Measurements from ENCODE around the gene DPYD. TPM values are rescaled to one million over a fixed set of nuclear protein-coding genes. Genes with fewer than 3 reads are reported as not detected.

Gene DPYD
- total and polyA plus RNA-seq, 7 experiments from 2014 or later: 52.6 to 87.2 (median 57.4) TPM

- Mint-ChIP-seq H3K27me3 (no peaks in the 10 kb centered on the region), H3K27ac (no peak overlapping the region), H3K4me3 (no peak overlapping the region), H3K36me3 (peaks cover 0 to 61% (median 41%) of the 10 kb centered on the region in 5 donors), H3K4me1 (no peaks in the 10 kb centered on the region), H3K9me3 (no peaks in the 10 kb centered on the region)
- no peaks in the 10 kb centered on the region for H3K4me1 ChIP-seq (ENCODE audit: control insufficient read depth in 2 of 2, insufficient read depth in 2 of 2, low read length in 2 of 2)
- ChIA-PET CTCF (no interaction called here), POLR2A (no interaction called here)
- no peak for DNase-seq
- intact Hi-C loops (cut with micrococcal nuclease): no loop called here
- H3K4me3 ChIP-seq (ENCODE audit: low read length): no peak overlapping the region
- no peak overlapping the region for H3K27ac ChIP-seq (ENCODE audit: low read depth, low read length)
- ATAC-seq: no peak
- H3K9me3 ChIP-seq (ENCODE audit: control insufficient read depth in 2 of 3, low read length in 3 of 3): no peaks in the 10 kb centered on the region
- H3K27me3 ChIP-seq (ENCODE audit: control insufficient read depth in 2 of 2, insufficient read depth in 2 of 2, low read length in 2 of 2): no peaks in the 10 kb centered on the region
- no peaks in the 10 kb centered on the region for H3K36me3 ChIP-seq (ENCODE audit: control insufficient read depth in 2 of 3, insufficient read depth in 3 of 3, low read length in 3 of 3)
Observed at GRCh38 chr1:97088391-97088790, 832.4 kb downstream of the DPYD start.

- no peak overlapping the region for H3K4me3 ChIP-seq (ENCODE audit: low read length)
- H3K4me3 Mint-ChIP-seq: no peak overlapping the region
- H3K9me3 ChIP-seq (ENCODE audit: control insufficient read depth in 2 of 3, low read length in 3 of 3): no peaks in the 10 kb centered on the region
- H3K9me3 Mint-ChIP-seq: no peaks in the 10 kb centered on the region
- H3K27me3 Mint-ChIP-seq: no peaks in the 10 kb centered on the region
- peaks cover 0 to 57% (median 33%) of the 10 kb centered on the region in 5 donors for H3K36me3 Mint-ChIP-seq
- H3K4me1 ChIP-seq (ENCODE audit: control insufficient read depth in 2 of 2, insufficient read depth in 2 of 2, low read length in 2 of 2): no peaks in the 10 kb centered on the region
- ChIA-PET POLR2A (no interaction called here), CTCF (no interaction called here)
- no peaks in the 10 kb centered on the region for H3K4me1 Mint-ChIP-seq
- H3K27ac Mint-ChIP-seq: no peak overlapping the region
- H3K27me3 ChIP-seq (ENCODE audit: control insufficient read depth in 2 of 2, insufficient read depth in 2 of 2, low read length in 2 of 2): no peaks in the 10 kb centered on the region
- H3K36me3 ChIP-seq (ENCODE audit: control insufficient read depth in 2 of 3, insufficient read depth in 3 of 3, low read length in 3 of 3): no peaks in the 10 kb centered on the region
- intact Hi-C loops (cut with micrococcal nuclease): no loop called here
- H3K27ac ChIP-seq (ENCODE audit: low read depth, low read length): no peak overlapping the region
- no peak for ATAC-seq
- no peak for DNase-seq
Observed at GRCh38 chr1:97084546-97084945, 836.3 kb downstream of the DPYD start.

GRCh38 chr1:97082160-97082848 lies 838.5 kb downstream of the DPYD start:
- no peak for ATAC-seq
- Histone ChIP-seq H3K4me3 (ENCODE audit: low read length) (no peak overlapping the region), H3K4me1 (ENCODE audit: control insufficient read depth in 2 of 2, insufficient read depth in 2 of 2, low read length in 2 of 2) (no peaks in the 10 kb centered on the region), H3K27me3 (ENCODE audit: control insufficient read depth in 2 of 2, insufficient read depth in 2 of 2, low read length in 2 of 2) (no peaks in the 10 kb centered on the region), H3K36me3 (ENCODE audit: control insufficient read depth in 2 of 3, insufficient read depth in 3 of 3, low read length in 3 of 3) (no peaks in the 10 kb centered on the region), H3K27ac (ENCODE audit: low read depth, low read length) (no peak overlapping the region), H3K9me3 (ENCODE audit: control insufficient read depth in 2 of 3, low read length in 3 of 3) (no peaks in the 10 kb centered on the region)
- H3K4me1 Mint-ChIP-seq: no peaks in the 10 kb centered on the region
- no peak overlapping the region for H3K27ac Mint-ChIP-seq
- no peak overlapping the region for H3K4me3 Mint-ChIP-seq
- no peak for DNase-seq
- H3K9me3 Mint-ChIP-seq: no peaks in the 10 kb centered on the region
- H3K27me3 Mint-ChIP-seq: no peaks in the 10 kb centered on the region
- intact Hi-C loops (cut with micrococcal nuclease): no loop called here
- ChIA-PET POLR2A (no interaction called here), CTCF (no interaction called here)
- H3K36me3 Mint-ChIP-seq: peaks cover 0 to 52% (median 31%) of the 10 kb centered on the region in 5 donors

- no peak overlapping the region for H3K27ac ChIP-seq (ENCODE audit: low read depth, low read length)
- no peaks in the 10 kb centered on the region for H3K4me1 ChIP-seq (ENCODE audit: control insufficient read depth in 2 of 2, insufficient read depth in 2 of 2, low read length in 2 of 2)
- POLR2A ChIA-PET: no interaction called here
- H3K27me3 ChIP-seq (ENCODE audit: control insufficient read depth in 2 of 2, insufficient read depth in 2 of 2, low read length in 2 of 2): no peaks in the 10 kb centered on the region
- H3K9me3 ChIP-seq (ENCODE audit: control insufficient read depth in 2 of 3, low read length in 3 of 3): no peaks in the 10 kb centered on the region
- ATAC-seq (no peak), DNase-seq (no peak)
- no peaks in the 10 kb centered on the region for H3K4me1 Mint-ChIP-seq
- no peaks in the 10 kb centered on the region for H3K27me3 Mint-ChIP-seq
- H3K9me3 Mint-ChIP-seq: no peaks in the 10 kb centered on the region
- no peak overlapping the region for H3K4me3 Mint-ChIP-seq
- no peak overlapping the region for H3K27ac Mint-ChIP-seq
- no peaks in the 10 kb centered on the region for H3K36me3 ChIP-seq (ENCODE audit: control insufficient read depth in 2 of 3, insufficient read depth in 3 of 3, low read length in 3 of 3)
- CTCF ChIA-PET: no interaction called here
- intact Hi-C loops (cut with micrococcal nuclease): no loop called here
- no peak overlapping the region for H3K4me3 ChIP-seq (ENCODE audit: low read length)
- peaks cover 0 to 43% (median 18%) of the 10 kb centered on the region in 5 donors for H3K36me3 Mint-ChIP-seq
Observed at GRCh38 chr1:97078872-97079271, 842.0 kb downstream of the DPYD start.

- Mint-ChIP-seq H3K4me1 (no peaks in the 10 kb centered on the region), H3K9me3 (no peaks in the 10 kb centered on the region), H3K36me3 (peaks cover 0 to 37% (median 17%) of the 10 kb centered on the region in 5 donors), H3K27me3 (no peaks in the 10 kb centered on the region), H3K27ac (no peak overlapping the region), H3K4me3 (no peak overlapping the region)
- no peaks in the 10 kb centered on the region for H3K36me3 ChIP-seq (ENCODE audit: control insufficient read depth in 2 of 3, insufficient read depth in 3 of 3, low read length in 3 of 3)
- CTCF ChIA-PET: no interaction called here
- H3K27ac ChIP-seq (ENCODE audit: low read depth, low read length): no peak overlapping the region
- no peak overlapping the region for H3K4me3 ChIP-seq (ENCODE audit: low read length)
- DNase-seq: no peak
- intact Hi-C loops (cut with micrococcal nuclease): no loop called here
- no peaks in the 10 kb centered on the region for H3K27me3 ChIP-seq (ENCODE audit: control insufficient read depth in 2 of 2, insufficient read depth in 2 of 2, low read length in 2 of 2)
- POLR2A ChIA-PET: no interaction called here
- no peak for ATAC-seq
- H3K4me1 ChIP-seq (ENCODE audit: control insufficient read depth in 2 of 2, insufficient read depth in 2 of 2, low read length in 2 of 2): no peaks in the 10 kb centered on the region
- H3K9me3 ChIP-seq (ENCODE audit: control insufficient read depth in 2 of 3, low read length in 3 of 3): no peaks in the 10 kb centered on the region
Observed at GRCh38 chr1:97077221-97077620, 843.6 kb downstream of the DPYD start.

DNA sequence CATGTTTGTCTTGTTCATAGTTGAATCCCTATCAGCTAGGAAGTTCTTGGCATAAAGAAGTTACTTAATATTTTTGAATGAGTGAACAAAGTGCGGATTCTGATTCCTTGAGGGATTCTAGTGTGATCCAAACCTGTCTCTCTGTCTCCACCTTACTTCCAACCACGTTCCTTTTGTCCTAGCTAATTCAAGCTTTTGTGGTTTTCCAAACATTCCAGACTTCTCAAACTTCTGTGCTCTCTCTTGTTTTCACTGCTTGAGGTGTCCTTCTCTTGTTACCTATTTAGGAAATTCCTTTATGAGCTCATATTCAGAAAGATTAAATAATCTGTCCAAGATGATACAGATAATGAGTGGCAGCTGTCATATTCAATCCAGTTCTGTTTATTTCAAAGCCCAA lies 846.1 kb downstream of the DPYD start:
- Mint-ChIP-seq H3K4me3 (no peak overlapping the region), H3K4me1 (no peaks in the 10 kb centered on the region), H3K27me3 (no peaks in the 10 kb centered on the region), H3K36me3 (peaks cover 0 to 23% (median 9%) of the 10 kb centered on the region in 5 donors), H3K9me3 (no peaks in the 10 kb centered on the region), H3K27ac (no peak overlapping the region)
- Histone ChIP-seq H3K9me3 (ENCODE audit: control insufficient read depth in 2 of 3, low read length in 3 of 3) (no peaks in the 10 kb centered on the region), H3K4me3 (ENCODE audit: low read length) (no peak overlapping the region), H3K4me1 (ENCODE audit: control insufficient read depth in 2 of 2, insufficient read depth in 2 of 2, low read length in 2 of 2) (no peaks in the 10 kb centered on the region), H3K36me3 (ENCODE audit: control insufficient read depth in 2 of 3, insufficient read depth in 3 of 3, low read length in 3 of 3) (no peaks in the 10 kb centered on the region), H3K27me3 (ENCODE audit: control insufficient read depth in 2 of 2, insufficient read depth in 2 of 2, low read length in 2 of 2) (no peaks in the 10 kb centered on the region), H3K27ac (ENCODE audit: low read depth, low read length) (no peak overlapping the region)
- ATAC-seq (no peak), DNase-seq (no peak)
- intact Hi-C loops (cut with micrococcal nuclease): no loop called here
- POLR2A ChIA-PET: no interaction called here
- CTCF ChIA-PET: no interaction called here

GRCh38 chr1:97073936-97074335 lies 846.9 kb downstream of the DPYD start:
- Histone ChIP-seq H3K4me1 (ENCODE audit: control insufficient read depth in 2 of 2, insufficient read depth in 2 of 2, low read length in 2 of 2) (no peaks in the 10 kb centered on the region), H3K9me3 (ENCODE audit: control insufficient read depth in 2 of 3, low read length in 3 of 3) (no peaks in the 10 kb centered on the region), H3K27ac (ENCODE audit: low read depth, low read length) (no peak overlapping the region), H3K27me3 (ENCODE audit: control insufficient read depth in 2 of 2, insufficient read depth in 2 of 2, low read length in 2 of 2) (no peaks in the 10 kb centered on the region), H3K4me3 (ENCODE audit: low read length) (no peak overlapping the region), H3K36me3 (ENCODE audit: control insufficient read depth in 2 of 3, insufficient read depth in 3 of 3, low read length in 3 of 3) (no peaks in the 10 kb centered on the region)
- no peak for DNase-seq
- POLR2A ChIA-PET: no interaction called here
- no peak overlapping the region for H3K27ac Mint-ChIP-seq
- ATAC-seq: no peak
- CTCF ChIA-PET: no interaction called here
- H3K36me3 Mint-ChIP-seq: peaks cover 0 to 15% (median 1%) of the 10 kb centered on the region in 5 donors
- no peaks in the 10 kb centered on the region for H3K27me3 Mint-ChIP-seq
- no peaks in the 10 kb centered on the region for H3K4me1 Mint-ChIP-seq
- no peaks in the 10 kb centered on the region for H3K9me3 Mint-ChIP-seq
- H3K4me3 Mint-ChIP-seq: no peak overlapping the region
- intact Hi-C loops (cut with micrococcal nuclease): no loop called here
